SIG-M5 treated with dmso at 0.1 percent for 504 hours (cell line): ENCODE results near the gene GTF2H4.

ENCODE experiments used
- DNase-seq: peaks from one replicate; lab custom pipeline; 2025; ENCODE audit not compliant: unreplicated experiment; lab: John Stamatoyannopoulos, UW

GTF2H4 gene

DNA sequence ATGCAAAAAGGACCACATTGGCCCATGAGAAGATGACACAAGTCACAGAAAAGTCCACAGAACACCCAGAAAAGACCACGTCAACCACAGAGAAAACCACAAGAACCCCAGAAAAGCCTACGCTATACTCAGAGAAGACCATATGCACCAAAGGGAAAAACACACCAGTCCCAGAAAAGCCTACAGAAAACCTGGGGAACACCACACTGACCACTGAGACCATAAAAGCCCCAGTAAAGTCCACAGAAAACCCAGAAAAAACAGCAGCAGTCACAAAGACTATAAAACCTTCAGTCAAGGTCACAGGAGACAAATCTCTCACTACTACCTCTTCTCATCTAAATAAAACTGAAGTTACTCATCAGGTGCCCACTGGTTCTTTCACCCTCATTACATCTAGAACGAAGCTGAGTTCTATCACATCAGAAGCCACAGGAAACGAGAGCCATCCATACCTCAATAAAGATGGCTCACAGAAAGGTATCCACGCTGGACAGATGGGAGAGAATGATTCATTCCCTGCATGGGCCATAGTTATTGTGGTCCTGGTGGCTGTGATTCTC is 44.0 kb downstream of the GTF2H4 start:
- no peak for DNase-seq

DNA sequence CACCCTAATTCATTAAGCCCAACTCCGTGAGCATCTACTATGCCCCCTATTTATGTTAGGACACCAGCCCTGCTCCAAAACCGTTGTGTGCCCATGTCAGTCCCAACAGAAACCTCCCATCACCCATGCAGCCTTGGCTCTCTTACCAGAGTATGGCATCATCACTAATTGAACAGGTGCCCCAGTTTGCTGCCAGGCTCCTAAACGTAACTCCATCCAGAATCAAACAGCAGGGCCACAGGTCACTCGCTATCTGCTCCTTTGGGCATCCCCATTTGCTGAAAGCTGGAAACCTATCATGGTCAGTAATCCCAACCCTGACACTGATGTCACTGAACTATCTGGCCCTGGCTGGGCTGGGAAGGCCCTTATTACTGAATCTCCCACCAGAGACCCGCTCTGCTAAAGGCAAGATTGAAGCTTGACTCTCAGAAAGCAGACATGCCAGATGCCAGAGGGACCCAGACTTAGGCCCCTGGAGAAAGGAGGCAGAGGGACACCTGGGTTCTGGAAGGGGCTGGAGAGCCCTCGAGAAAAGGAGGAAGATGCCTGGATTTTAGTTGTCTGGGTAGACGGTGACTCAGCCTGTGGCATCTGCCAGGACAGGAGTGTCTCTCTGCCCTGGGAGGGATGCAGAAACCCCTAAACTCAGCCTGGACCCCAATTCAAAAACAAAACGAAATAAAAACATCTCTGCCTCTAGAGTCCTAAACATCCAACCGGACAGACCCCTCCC is 46.8 kb downstream of the GTF2H4 start:
- no peak for DNase-seq

DNA sequence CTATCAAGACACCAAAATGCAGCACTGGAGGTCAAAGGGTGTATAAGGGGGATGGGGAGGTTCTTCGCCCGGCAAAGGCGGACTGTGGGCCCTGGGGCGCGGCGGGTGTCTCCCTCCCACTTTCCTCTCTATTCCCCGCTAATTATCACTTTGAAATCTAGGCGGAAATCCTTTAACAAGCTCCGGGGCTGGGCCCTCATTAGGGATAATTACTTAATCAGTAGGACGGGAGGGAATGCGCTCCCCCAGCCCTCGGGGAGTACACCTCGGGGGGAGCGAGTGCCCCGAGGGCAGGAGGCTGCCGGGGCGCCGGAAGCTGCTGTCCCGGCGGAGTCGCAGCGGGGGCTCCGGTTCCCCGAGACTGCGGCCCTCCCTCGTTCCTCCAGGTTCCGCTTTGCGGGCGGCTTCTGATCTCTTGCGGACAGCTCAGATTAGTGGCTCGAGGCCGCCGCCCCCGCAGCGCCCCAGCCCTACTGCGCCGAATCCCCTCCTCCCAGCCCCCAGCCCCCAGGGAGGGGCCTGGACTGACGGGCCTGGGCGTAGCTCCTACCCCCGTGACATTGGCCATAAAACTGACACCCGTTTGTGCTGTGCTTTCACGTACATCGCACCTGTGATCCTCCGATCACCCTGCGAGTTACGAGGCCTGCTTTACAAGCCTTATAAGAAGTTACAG is 47.5 kb downstream of the GTF2H4 start:
- DNase-seq, result peak; percentile 57

DNA sequence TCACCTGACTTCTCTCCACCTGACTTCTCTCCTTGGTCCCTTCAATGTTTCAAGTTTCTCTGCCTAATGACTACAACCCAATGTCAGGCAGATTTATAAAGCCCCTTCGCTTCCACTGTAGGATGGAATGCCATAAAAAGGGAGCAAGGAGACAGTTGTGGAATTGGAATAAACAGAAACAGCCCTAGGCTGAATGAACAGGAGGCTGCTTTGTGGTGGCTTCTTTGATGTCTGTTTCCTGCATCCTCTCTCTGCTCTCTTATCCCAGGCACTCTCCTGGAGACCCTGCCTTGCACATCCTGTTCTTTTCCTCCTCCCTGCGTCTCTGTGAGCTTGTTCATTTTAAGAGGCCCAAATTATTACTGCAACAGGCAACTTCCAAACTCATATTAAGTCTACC is 49.7 kb downstream of the GTF2H4 start:
- DNase-seq, result no peak

DNA sequence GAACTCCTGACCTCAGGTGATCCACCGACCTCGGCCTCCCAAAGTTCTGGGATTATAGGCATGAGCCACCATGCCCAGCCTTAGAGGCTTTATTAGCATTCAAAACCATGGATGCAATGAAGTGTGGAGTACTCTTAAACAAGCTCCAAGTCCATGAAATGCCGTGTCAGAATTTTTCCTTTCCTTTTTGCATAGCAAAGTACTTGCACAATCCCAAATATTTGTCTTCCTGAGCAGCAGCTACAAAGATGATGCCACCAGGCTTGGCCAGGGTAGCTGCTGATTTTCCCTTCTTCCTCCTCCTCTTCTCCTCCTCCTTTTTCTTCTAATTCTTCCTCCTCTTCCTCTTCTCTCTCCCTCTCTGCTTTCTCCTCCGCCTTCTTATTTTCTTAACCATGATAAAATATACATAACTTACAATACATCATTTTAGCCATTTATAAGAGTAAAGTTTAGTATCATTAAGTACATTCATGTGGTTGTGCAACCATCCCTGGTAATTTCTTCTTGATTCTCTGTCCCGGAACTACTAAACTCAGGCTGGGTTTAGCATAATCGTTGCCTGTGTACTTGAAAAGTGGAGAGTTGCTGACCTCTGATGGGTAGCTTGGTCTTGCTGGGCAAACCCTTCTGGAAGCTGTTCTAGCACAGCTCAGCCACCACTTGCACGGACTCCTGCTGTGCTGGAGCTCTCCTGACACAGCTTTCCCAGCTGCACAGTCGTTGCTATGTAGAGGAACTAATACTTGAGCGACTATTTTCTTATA is 53.1 kb downstream of the GTF2H4 start:
- DNase-seq, result no peak

DNA sequence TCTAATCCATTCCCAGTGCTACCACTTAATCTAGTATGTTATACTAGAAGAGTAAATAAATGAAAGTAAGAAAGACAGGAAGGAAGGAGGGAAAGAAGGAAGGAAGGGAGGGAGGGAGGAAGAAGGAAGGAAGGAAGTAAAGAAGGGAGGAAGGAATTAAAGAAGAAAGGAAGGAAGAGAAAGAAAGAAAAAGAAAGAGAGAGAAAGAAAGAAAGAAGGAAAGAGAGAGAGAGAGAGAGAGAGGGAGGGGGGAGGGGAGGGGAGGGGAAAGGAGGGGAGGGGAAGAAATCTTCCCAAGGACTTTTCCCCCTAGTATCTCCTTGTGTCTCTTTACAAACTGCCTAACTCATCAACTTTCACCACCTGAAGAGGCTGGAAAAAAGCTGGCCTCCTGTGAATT is 54.7 kb downstream of the GTF2H4 start:
- no peak for DNase-seq

DNA sequence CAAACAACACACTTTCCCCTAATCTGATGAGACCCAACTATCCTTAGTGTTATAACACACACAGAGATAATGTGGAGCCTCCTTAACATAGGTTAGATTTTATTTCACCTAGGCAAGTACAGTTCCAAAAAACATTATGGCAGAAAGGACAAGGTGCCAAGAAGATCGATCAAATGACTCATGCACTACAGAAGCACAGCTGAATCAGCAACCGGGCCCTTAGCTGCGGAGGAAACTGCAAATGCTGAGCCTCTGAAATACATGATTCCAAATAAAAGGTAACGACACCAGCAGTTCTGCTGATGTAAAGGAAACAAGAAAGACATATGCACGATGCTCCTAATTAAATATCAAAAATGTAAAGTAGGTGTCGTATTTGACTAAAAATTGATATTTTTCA is 55.6 kb downstream of the GTF2H4 start:
- DNase-seq, result no peak
